ENCODE measurements around the gene UBE4A.
A peak's percentile ranks its signal among the peaks of the same experiment; 100 is the strongest.

UBE4A gene

GRCh38 chr11:118359295-118359958 lies at the start of gene UBE4A:
Gene UBE4A (plus strand): TSS chr11:118359600. CDS start chr11:118365081, 5,481 bp downstream.
- peak; percentile 92 to 94 for DNase-seq

- DNase-seq = no peak
These were observed 49.1 kb upstream of the UBE4A start for GRCh38 chr11:118310271-118310670.

DNA sequence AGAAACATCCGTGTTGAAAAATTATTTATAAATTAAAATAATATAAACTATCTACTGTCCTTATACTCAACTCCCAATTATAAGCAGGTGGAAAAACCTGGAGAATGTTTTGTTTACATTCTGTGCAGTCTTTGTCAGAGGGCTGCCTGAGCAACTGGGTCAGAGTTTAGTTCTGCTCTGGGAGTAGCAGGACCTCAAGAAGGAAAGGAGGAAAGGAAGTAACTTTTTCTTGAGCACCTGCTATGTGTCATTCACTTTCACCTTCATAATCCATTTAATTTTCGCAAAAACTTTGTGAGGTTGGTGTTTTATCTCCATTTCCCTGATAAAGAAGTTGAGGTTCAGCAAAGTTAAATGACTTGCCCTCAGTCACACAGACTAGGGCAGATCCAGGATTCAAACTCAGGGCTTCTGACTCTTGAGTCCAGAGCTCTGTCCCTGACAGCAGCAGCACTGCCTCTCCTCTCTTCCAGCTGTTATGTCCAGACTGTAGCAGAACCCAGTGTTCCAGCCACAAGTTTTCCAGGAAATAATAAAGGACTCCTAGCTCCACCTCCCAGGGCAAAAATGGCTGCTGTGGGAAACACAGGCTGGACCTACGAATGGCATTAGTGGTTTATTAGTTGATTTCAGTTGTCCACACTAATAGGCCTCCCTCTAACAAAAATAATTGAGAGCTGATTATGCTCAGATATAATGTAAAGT lies 48.5 kb upstream of the UBE4A start:
- DNase-seq = no peak

GRCh38 chr11:118311518-118311917 lies 47.9 kb upstream of the UBE4A start:
- no peak for DNase-seq

DNA sequence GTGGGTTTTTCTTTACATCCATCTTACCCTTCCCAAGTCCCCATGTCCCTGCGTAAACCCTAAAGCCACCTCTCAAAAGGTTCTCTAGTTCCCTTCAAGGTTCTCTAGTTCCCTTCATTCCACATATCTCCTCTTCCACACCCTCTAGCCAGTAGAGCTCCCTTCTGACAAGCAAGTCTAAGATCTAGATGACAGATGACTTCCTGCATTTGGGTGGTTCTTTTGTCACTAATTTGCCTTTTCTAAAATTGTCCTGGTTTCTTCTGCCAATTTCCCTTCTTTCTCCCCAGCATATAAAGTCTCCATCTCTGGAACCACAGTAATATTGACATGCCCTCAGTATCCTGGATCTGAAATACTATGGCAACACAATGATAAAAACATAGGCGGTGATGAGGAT lies 47.1 kb upstream of the UBE4A start:
- no peak for DNase-seq

GRCh38 chr11:118313242-118313641 lies 46.2 kb upstream of the UBE4A start:
- peak; percentile 53 to 77 for DNase-seq

GRCh38 chr11:118314988-118315411 lies 44.4 kb upstream of the UBE4A start:
- DNase-seq = no peak

GRCh38 chr11:118318124-118318523 lies 41.3 kb upstream of the UBE4A start:
- no peak for DNase-seq

DNA sequence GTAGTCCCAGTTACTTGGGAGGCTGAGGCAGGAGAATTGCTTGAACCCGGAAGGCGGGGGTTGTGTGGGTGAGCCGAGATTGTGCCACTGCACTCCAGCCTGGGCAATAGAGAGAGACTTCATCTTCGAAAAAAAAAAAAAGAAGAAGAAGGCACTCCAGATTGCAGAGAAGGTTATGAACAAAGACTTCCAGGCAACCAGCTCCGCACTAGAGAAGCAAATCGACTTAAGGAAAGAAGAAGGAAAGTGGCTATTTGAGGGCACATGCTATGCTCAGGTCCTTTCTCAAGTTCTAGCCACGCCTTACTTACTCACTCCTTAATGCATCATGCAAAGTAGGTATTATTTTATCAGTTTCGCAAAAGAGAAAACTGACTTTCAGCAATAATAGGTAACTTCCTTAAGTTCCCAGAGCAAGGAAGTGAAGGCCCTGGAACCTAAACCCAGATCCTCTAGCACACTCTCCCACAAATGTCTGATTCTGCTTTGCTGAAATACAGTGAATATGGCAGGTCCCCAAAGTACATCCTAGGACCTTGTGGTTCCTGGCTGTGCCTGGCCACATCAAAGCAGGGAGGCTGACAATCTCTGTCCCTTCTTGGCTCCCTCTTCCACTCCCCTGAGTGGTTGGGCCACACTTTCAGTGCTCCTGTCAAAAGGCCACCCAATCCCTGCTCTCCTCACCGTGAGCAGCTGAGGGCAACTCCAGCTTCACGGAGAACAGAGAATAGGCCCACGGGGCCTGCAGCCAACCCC lies 40.6 kb upstream of the UBE4A start:
- no peak for DNase-seq

- DNase-seq = no peak
These were observed 40.1 kb upstream of the UBE4A start for GRCh38 chr11:118319337-118319707.

- DNase-seq = no peak
These were observed 38.9 kb upstream of the UBE4A start for GRCh38 chr11:118320515-118320914.

- no peak for DNase-seq
These were observed 37.9 kb upstream of the UBE4A start for GRCh38 chr11:118321386-118322082.

DNA sequence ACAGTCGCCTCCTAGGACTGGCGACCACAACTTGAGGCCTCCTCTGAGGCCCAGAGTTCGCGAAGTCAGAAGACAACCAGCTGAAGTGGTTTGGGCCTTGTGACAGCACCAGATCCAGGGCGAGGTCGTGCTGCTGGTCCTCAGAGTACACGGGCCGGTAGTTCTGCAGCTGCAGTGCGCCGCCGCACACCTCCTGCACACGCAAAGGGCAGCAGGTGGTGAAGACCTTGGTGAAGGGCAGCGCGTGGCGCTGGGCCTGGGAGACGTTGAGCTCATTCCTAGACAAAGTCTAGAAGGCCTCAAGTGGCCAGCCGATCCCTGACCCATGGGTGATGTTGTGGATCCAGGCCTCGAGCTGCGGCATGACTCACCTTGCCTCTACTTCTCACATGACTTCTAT lies 36.7 kb upstream of the UBE4A start:
- DNase-seq = no peak

- no peak for DNase-seq
These were observed 34.1 kb upstream of the UBE4A start for GRCh38 chr11:118325283-118325682.

DNA sequence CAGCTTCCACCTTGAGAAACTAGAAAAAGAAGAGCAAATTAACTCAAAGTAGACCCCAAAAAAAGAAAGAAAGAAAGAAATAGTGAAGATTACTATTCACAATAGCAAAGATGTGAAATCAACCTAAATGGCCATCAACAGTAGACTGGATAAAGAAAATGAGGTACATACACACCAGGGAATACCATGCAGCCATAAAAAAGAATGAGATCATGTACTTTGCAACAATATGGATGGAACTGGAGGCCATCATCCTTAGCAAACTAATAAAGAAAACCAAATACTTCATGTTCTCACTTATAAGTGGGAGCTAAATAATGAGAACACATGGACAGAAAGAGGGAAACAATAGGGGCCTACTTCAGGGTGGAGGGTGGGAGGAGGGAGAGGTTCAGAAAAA lies 30.7 kb upstream of the UBE4A start:
- no peak for DNase-seq

- no peak for DNase-seq
These were observed 24.7 kb upstream of the UBE4A start for GRCh38 chr11:118334745-118335144.

DNA sequence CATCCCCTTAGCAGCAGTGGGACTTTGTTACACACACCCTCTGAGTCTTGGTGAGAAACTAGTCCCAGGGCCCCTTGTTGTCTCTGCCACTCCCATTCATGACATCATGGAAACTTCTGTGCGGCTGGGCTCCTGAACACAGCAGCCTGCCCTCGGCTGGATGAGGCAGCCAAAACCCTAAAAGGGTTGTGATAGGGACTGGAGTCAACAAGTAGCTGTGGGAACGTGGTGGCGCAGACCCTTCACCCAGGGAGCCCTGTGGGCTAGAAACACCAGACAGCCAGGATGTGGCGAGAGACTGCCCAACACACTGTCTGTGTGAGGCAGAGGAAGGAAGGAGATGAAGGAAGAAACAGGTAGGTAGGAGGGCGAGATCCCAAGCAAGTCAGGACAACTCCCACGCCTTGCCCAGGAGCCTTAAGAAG lies 20.8 kb upstream of the UBE4A start:
- no peak for DNase-seq

DNA sequence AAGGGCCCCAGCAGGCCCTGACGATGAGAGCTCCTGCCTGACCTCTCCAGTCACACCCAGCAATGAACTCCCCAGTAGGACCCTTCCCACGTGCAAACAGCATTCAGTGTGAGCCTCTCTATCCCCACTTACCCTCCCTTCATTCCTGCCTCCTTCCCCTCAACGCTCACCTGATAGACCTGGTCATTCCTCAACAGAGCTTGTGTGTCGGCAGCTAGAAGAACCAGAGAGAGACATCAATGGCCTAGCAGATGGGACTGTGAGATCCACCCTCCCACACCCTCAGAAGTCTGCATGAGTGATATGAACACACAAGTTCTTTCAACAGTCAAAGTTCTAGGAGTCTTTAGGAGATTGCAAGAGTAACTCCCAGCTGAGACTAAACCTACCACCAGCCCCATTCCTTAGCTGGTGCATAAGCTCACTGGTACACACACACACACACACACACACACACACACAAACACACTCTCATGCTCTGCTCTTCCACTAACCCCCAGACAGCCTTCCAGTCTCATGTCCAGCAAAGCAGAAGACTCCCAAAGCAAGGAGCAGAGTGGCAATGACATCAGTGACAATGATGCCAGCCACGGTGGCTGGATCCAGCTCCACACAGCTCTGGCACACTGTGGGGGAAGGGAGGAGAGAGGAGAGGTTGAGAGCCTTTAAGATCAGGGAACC lies 20.0 kb upstream of the UBE4A start:
- no peak for DNase-seq

DNA sequence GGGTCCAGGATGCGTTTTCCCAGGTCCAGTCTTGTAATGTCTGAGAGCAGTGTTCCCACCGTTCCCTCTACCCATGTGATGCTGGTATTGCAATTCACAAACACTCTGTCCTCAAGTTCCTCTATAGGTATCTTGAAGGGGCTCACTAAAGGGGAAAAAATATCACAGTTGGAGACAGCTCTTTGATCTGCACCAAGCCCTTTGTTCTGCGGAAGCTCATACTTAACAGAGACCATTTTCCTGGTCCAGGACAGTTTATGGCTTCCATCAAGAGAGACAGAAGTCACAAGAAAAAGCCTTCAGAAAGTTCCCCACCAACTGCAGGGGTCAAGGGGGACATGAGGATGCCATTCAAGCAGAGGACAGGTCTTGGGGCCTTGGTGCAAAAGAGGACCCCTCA lies 19.0 kb upstream of the UBE4A start:
- DNase-seq = no peak

GRCh38 chr11:118341261-118341660 lies 18.1 kb upstream of the UBE4A start:
- DNase-seq = no peak

DNA sequence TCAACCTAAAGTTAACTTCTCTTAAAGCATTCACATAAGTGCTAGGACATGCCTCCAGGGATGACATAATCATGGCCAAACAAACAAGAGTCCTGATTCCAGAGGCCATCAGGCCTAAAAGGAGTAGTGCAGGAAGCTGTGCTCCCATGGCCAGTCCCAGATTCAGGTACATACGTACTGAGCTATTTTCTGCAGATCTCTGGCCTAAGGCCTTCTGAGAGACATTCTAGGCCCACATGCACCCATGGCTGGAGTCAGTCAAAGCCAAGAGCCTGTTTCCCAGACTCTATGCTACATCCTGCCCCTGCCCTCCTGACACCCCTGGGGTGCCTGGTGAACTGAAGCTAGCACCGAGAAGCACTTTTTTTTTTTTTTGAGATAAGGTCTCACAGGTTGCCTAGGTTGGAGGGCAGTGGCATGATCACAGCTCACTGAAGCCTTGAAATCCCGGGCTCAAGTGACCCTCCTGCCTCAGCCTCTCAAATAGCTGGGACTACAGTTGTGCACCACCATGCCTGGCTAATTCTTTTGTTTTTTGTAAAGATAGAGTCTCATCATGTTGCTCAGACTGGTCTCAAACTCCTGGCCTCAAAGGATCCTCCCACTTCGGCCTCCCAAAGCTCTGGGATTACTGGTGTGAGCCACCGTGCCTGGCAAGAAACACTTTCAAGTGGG lies 17.4 kb upstream of the UBE4A start:
- DNase-seq = no peak

GRCh38 chr11:118342503-118343161 lies 16.8 kb upstream of the UBE4A start, which contains the start of gene CD3D:
Gene CD3D (minus strand): TSS chr11:118342705. CDS start chr11:118342607, 98 bp downstream.
- DNase-seq = no peak
